GM11168 (cell line): ENCODE measurements around the gene DHODH.

ENCODE experiments used
- in situ Hi-C: fragments of 300-500 bp; cut with MboI; formaldehyde crosslinking; loops from one replicate; pipeline ENCODE4 v1.12.0; 2022; ENCODE audit warnings: low sequenced_read_pairs; ENCODE audit not compliant: unreplicated experiment

DHODH gene

DNA sequence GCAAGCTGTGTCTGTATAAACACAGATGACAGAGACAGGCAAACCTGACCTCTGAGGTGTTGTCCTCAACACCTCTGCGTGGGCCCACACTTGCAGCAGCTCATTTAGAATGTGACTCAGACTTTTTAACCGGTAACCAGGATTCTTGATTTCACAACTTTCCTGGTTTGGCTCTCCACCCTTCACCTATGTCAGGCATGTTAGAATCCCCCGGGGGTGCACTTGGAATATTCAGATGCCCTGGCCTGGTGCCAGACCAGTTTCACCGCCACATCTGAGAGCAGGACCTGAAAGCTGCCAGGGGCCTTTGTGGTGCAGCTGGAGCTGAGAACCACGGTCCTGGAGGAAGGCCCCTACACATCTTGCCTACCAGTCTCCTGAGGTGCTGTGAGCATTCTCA lies 4.8 kb downstream of the DHODH start:
- in situ Hi-C loops = no loop called here

DNA sequence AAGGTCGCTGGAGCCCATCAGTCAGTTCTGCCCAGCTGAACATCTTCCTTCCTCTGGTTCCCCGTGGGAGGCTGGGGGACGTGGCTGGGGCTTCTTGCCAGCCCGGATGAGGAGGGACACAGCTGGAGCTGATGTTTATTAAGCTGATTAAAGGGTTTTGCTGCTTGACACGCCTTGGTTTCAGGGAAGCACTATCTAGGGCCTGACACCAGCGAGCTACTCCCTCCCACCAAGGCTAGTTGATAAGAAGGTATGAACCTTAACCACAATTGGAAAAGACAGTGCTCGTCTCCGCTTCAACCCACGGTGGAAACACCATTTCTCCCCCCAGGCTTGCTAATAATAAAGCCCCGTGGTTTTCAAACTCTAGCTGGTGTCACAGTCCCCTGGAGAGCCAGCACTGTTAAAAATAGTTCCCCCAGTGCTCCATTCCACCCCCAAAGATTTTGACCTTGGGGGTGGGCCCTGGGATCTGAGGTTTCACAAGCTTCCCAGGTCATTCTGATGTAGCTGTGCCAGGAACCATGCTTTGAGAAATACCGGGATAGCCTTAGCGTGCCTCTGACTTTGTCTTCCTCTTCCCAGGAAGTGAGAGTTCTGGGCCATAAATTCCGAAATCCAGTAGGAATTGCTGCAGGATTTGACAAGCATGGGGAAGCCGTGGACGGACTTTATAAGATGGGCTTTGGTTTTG lies 5.5 kb downstream of the DHODH start:
- in situ Hi-C loops = no loop called here

GRCh38 chr16:72014675-72015074 lies 6.1 kb downstream of the DHODH start:
- in situ Hi-C loops = no loop called here

GRCh38 chr16:72015124-72015523 lies 6.6 kb downstream of the DHODH start:
- in situ Hi-C loops = no loop called here

- in situ Hi-C loops = no loop called here
These were observed 9.9 kb downstream of the DHODH start for GRCh38 chr16:72018470-72018869.

GRCh38 chr16:72021043-72021442 lies 12.5 kb downstream of the DHODH start:
- in situ Hi-C loops = no loop called here

- in situ Hi-C loops = no loop called here
These were observed 13.6 kb downstream of the DHODH start for GRCh38 chr16:72022127-72022526.

- in situ Hi-C loops = no loop called here
These were observed 15.4 kb downstream of the DHODH start for GRCh38 chr16:72023962-72024361.

- in situ Hi-C loops = no loop called here
These were observed 16.4 kb downstream of the DHODH start for GRCh38 chr16:72024862-72025382.

GRCh38 chr16:72025404-72026114 lies 17.0 kb downstream of the DHODH start:
- in situ Hi-C loops = no loop called here

DNA sequence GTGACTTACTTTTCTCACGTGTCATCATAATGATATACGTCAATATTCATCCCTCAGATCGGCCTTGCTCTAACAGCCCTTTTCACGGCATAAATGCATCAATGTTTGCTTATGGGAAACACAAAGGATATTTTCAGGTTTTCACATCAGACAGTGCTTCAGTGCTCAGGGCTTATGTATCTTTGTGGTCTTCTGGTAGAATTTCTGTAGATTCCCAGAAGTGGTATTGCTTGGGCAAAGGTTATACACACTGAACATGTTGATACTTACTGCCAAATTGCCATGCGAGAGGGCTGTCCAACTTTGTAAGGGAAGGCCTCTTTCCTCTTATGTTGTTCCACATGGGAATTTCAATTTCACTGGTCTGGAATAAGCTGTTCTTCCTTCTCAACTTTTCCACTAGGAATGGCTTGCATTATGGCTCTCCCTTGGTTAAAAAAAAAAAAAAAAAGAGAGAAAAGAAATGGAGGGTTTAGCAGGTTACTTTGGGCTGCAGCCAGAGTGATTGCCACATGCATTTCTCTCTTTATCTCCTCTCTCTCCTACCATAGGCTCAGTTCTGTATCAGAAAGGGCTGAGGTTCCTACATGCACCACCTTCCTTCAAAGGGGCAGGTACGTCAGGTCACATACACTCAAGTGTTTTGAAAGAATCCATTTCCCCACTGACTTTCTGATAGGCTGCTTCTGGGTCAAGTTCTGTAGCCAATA lies 19.3 kb downstream of the DHODH start:
- in situ Hi-C loops = no loop called here

GRCh38 chr16:72029567-72030271 lies 21.2 kb downstream of the DHODH start:
- in situ Hi-C loops = no loop called here

GRCh38 chr16:72033437-72033836 lies 24.9 kb downstream of the DHODH start:
- in situ Hi-C loops = no loop called here

GRCh38 chr16:72036098-72036497 lies 27.6 kb downstream of the DHODH start:
- in situ Hi-C loops = no loop called here

DNA sequence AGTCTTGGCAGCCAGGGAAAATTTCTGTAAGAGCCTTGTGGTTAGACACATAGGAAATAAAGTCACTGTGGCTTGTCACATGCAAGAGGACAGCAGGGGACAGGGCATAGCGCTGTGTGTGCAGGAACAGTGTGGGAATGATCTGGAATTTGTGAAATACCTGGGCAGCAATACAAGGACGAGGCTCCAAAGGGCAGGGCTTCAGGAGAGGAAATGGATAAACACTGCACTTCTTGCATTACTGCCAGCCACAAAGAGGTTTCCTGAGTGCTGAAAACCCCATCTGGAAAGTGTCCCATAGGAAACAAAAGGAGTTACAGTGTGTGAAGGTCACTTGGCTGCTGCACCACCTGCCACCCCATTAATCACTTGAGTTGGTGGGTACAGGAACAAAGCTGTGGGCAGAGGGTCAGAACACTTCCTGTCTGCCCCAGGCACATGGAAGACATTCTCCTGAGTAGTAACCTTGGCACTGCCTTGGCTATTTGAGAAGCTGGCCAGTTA lies 33.7 kb downstream of the DHODH start:
- in situ Hi-C loops = no loop called here

DNA sequence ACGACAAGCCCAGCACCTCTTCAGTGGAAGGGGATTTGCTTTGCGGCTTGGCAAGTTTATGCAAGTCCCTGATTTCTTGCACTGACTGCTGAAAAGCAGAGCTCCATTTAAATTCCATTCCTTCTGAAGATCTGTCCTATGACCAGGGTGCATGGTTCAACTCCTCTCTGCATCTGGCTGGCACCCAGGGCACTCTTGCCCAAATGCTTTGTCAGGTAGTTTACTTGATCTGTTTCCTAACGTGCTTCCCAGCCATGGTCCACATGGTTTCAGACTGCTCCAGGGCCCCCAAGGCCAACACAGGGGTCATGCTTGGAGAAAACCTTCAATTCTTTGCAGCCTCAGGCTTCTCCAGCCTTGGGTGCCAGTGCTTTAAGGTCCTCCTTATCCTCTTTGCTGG lies 34.5 kb downstream of the DHODH start:
- in situ Hi-C loops = no loop called here

DNA sequence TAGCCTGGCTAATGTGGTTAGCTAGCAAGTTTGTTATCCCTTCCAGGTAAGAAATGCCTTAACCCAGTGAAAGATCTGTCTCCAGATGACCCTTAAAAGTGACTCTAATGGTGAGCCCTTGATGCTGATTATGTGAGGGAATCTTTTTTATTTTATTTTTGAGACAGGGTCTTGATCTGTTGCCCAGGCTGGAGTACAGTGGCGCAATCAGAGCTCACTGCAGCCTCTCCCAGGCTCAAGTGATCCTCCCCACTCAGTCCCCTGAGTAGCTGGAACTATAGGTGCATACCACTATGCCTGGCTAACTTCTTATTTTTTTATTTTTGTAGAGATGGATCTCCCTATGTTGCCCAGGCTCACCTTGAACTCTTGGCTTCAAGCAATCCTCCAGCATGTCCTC lies 35.0 kb downstream of the DHODH start:
- in situ Hi-C loops = no loop called here

GRCh38 chr16:72044296-72044695 lies 35.8 kb downstream of the DHODH start:
- in situ Hi-C loops = no loop called here

GRCh38 chr16:72044825-72045359 lies 36.3 kb downstream of the DHODH start:
- in situ Hi-C loops = no loop called here

DNA sequence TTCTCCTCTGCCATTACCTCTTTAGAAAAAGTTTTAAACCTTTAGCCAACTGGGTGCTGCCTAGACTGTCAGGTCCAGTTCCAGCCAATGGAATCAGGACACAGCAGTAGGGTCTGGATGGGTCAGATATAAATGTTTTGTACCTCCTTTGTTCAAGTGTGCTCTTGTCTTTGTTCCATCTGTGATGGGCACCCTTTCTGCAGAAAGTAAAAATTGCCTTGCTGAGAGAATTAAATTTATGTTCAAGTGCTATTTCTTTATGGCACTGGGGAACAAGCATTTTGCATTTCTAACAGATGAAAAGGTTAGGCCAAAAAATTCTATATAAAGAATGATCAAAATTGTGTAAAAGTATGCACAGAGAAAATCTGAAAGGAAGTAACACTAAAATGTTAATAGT lies 40.6 kb downstream of the DHODH start:
- in situ Hi-C loops = no loop called here
